ENCODE results near the gene AK1.

Gene AK1

DNA sequence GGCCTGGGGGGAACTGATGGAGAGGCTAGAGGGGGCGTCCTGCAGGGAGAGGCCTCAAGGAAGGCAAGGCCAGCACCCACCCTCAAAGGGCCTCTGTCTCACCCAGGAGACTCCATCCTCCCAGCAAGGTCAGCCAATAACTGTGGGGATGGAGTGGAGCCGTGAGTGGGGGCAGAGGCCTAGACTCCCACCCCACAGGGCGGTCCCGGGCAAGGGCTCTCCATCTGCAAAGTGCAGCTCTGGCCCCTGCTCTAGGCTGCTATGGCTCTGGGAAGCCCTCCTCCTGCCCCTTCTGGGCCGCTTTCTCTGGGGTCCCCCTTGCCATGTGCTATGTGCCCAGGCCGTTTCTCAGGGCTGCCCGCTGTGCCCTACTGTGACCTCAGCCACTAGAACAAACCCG, 60.7 kb downstream of the AK1 start:
- no peak for DNase-seq (ENCODE audit: low read depth)

All from stromal cell of bone marrow (primary cell).